ENCODE measurements around the gene ELL2. TPM values are rescaled to one million over a fixed set of nuclear protein-coding genes. Genes with fewer than 3 reads are reported as not detected.
A peak's percentile ranks its signal among the peaks of the same experiment; 100 is the strongest.

ELL2 gene
- total and polyA plus RNA-seq, 2 donors (not counting 1 experiment from before 2014, with no cell fraction given) = 68.5 to 121 TPM

GRCh38 chr5:95959051-95959887, 2.4 kb downstream of the ELL2 start:
- Histone ChIP-seq H3K4me3 (replicated peaks in 1 of 4; ENCODE audit: control extremely low read depth in 1 of 4, insufficient read depth in 1 of 4, low read depth in 3 of 4, low read length in 4 of 4) (peak overlapping the region; percentile 85 to 99 (median 94)), H3K4me1 (ENCODE audit: control insufficient read depth, extremely low read depth, insufficient read depth, low read length) (peaks cover 3% of the 10 kb centered on the region), H3K79me2 (ENCODE audit: control insufficient read depth, insufficient read depth, low read length) (peaks cover 70% of the 10 kb centered on the region), H3K9me3 (ENCODE audit: control insufficient read depth, insufficient read depth, low read depth, low read length) (no peaks in the 10 kb centered on the region), H3K27me3 (ENCODE audit: control insufficient read depth, insufficient read depth, low read length) (no peaks in the 10 kb centered on the region), H3K36me3 (ENCODE audit: control insufficient read depth, insufficient read depth, low read length) (no peaks in the 10 kb centered on the region), H3K27ac (ENCODE audit: insufficient read depth, low read length) (peak overlapping the region; percentile 96), H3K9ac (ENCODE audit: insufficient read depth, low read length) (peak overlapping the region; percentile 97), H3K4me2 (ENCODE audit: extremely low read depth, insufficient read depth, low read length) (peak overlapping the region; percentile 78), H4K20me1 (ENCODE audit: control insufficient read depth, extremely low read depth, insufficient read depth, low read length) (peaks cover 5% of the 10 kb centered on the region), H2AFZ (ENCODE audit: low read length) (no peak overlapping the region)
- peak; percentile 34 to 48 for DNase-seq (ENCODE audit: low read depth in 2 of 2)
- TF ChIP-seq EZH2 (IDR thresholded peaks at IDR 0.05; ENCODE audit: low read length, missing control alignments) (no peak), CTCF (conservative IDR thresholded peaks at IDR 0.05 in 1 of 2, IDR thresholded peaks at IDR 0.05 in 1 of 2; ENCODE audit: low read depth in 1 of 2, low read length in 2 of 2) (no peak)

GRCh38 chr5:95958310-95959014, 3.2 kb downstream of the ELL2 start:
- Histone ChIP-seq H3K4me1 (ENCODE audit: control insufficient read depth, extremely low read depth, insufficient read depth, low read length) (peaks cover 3% of the 10 kb centered on the region), H3K27me3 (ENCODE audit: control insufficient read depth, insufficient read depth, low read length) (no peaks in the 10 kb centered on the region), H3K4me2 (ENCODE audit: extremely low read depth, insufficient read depth, low read length) (peak overlapping the region; percentile 78), H3K9ac (ENCODE audit: insufficient read depth, low read length) (no peak overlapping the region), H3K9me3 (ENCODE audit: control insufficient read depth, insufficient read depth, low read depth, low read length) (no peaks in the 10 kb centered on the region), H4K20me1 (ENCODE audit: control insufficient read depth, extremely low read depth, insufficient read depth, low read length) (peaks cover 5% of the 10 kb centered on the region), H3K27ac (ENCODE audit: insufficient read depth, low read length) (no peak overlapping the region), H3K4me3 (replicated peaks in 1 of 4; ENCODE audit: control extremely low read depth in 1 of 4, insufficient read depth in 1 of 4, low read depth in 3 of 4, low read length in 4 of 4) (peak overlapping the region; percentile 85 to 99 (median 94)), H3K36me3 (ENCODE audit: control insufficient read depth, insufficient read depth, low read length) (no peaks in the 10 kb centered on the region), H2AFZ (ENCODE audit: low read length) (no peak overlapping the region), H3K79me2 (ENCODE audit: control insufficient read depth, insufficient read depth, low read length) (peaks cover 77% of the 10 kb centered on the region)
- no peak for TF ChIP-seq EZH2 (IDR thresholded peaks at IDR 0.05; ENCODE audit: low read length, missing control alignments)
- TF ChIP-seq CTCF (conservative IDR thresholded peaks at IDR 0.05 in 1 of 2, IDR thresholded peaks at IDR 0.05 in 1 of 2; ENCODE audit: low read depth in 1 of 2, low read length in 2 of 2) = no peak
- DNase-seq (ENCODE audit: low read depth in 2 of 2) = peak; percentile 43 to 54

- H3K9me3 ChIP-seq (ENCODE audit: control insufficient read depth, insufficient read depth, low read depth, low read length) = no peaks in the 10 kb centered on the region
- peak overlapping the region; percentile 30 to 96 (median 89) for H3K4me3 ChIP-seq (replicated peaks in 1 of 4; ENCODE audit: control extremely low read depth in 1 of 4, insufficient read depth in 1 of 4, low read depth in 3 of 4, low read length in 4 of 4)
- no peak overlapping the region for H3K27ac ChIP-seq (ENCODE audit: insufficient read depth, low read length)
- H3K27me3 ChIP-seq (ENCODE audit: control insufficient read depth, insufficient read depth, low read length) = no peaks in the 10 kb centered on the region
- no peaks in the 10 kb centered on the region for H3K36me3 ChIP-seq (ENCODE audit: control insufficient read depth, insufficient read depth, low read length)
- H4K20me1 ChIP-seq (ENCODE audit: control insufficient read depth, extremely low read depth, insufficient read depth, low read length) = peaks cover 5% of the 10 kb centered on the region
- H3K9ac ChIP-seq (ENCODE audit: insufficient read depth, low read length) = no peak overlapping the region
- H3K4me2 ChIP-seq (ENCODE audit: extremely low read depth, insufficient read depth, low read length) = peak overlapping the region; percentile 78
- no peak overlapping the region for H2AFZ ChIP-seq (ENCODE audit: low read length)
- H3K4me1 ChIP-seq (ENCODE audit: control insufficient read depth, extremely low read depth, insufficient read depth, low read length) = peaks cover 3% of the 10 kb centered on the region
- peaks cover 85% of the 10 kb centered on the region for H3K79me2 ChIP-seq (ENCODE audit: control insufficient read depth, insufficient read depth, low read length)
- DNase-seq (ENCODE audit: low read depth in 2 of 2) = no peak
- TF ChIP-seq EZH2 (IDR thresholded peaks at IDR 0.05; ENCODE audit: low read length, missing control alignments) (no peak), CTCF (conservative IDR thresholded peaks at IDR 0.05 in 1 of 2, IDR thresholded peaks at IDR 0.05 in 1 of 2; ENCODE audit: low read depth in 1 of 2, low read length in 2 of 2) (no peak)
These were observed 4.0 kb downstream of the ELL2 start for GRCh38 chr5:95957561-95958203.

All from fibroblast of lung (primary cell).